ENCODE measurements around the gene ZNF839.
"Not testable (repeated sequence)": the region's sequence is repeated elsewhere in the genome, so short reads cannot be mapped to it uniquely, and the experiment has no call there.

Gene ZNF839

GRCh38 chr14:102319351-102320032, at the start of gene ZNF839:
Gene ZNF839 (plus strand): TSS chr14:102319746. CDS start chr14:102319766, 20 bp downstream.
- peak; percentile 91 for DNase-seq

- DNase-seq = no peak
Measured at GRCh38 chr14:102272392-102272791, 47.2 kb upstream of the ZNF839 start.

- no peak for DNase-seq
Measured at GRCh38 chr14:102275866-102276265, 43.7 kb upstream of the ZNF839 start.

GRCh38 chr14:102277874-102278630, 41.5 kb upstream of the ZNF839 start:
- DNase-seq = peak; percentile 58

- peak; percentile 6 for DNase-seq
Measured at GRCh38 chr14:102278631-102278935, 41.0 kb upstream of the ZNF839 start.

- DNase-seq = no peak
Measured at GRCh38 chr14:102279282-102279681, 40.3 kb upstream of the ZNF839 start.

GRCh38 chr14:102279688-102280348, 39.7 kb upstream of the ZNF839 start:
- no peak for DNase-seq

GRCh38 chr14:102280376-102280962, 39.1 kb upstream of the ZNF839 start:
- DNase-seq = no peak

- no peak for DNase-seq
Measured at GRCh38 chr14:102282751-102283465, 36.6 kb upstream of the ZNF839 start.

- no peak for DNase-seq
Measured at GRCh38 chr14:102283631-102284129, 35.9 kb upstream of the ZNF839 start.

- DNase-seq = no peak
Measured at GRCh38 chr14:102285106-102285505, 34.4 kb upstream of the ZNF839 start.

- DNase-seq = no peak
Measured at GRCh38 chr14:102288139-102288538, 31.4 kb upstream of the ZNF839 start.

GRCh38 chr14:102292441-102292840, 27.1 kb upstream of the ZNF839 start:
- no peak for DNase-seq

GRCh38 chr14:102293781-102294180, 25.8 kb upstream of the ZNF839 start:
- no peak for DNase-seq

GRCh38 chr14:102295270-102295669, 24.3 kb upstream of the ZNF839 start:
- no peak for DNase-seq

- no peak for DNase-seq
Measured at GRCh38 chr14:102297436-102298170, 21.9 kb upstream of the ZNF839 start.

GRCh38 chr14:102298303-102299070, 21.1 kb upstream of the ZNF839 start:
- not testable (repeated sequence) for DNase-seq

- no peak for DNase-seq
Measured at GRCh38 chr14:102303664-102304063, 15.9 kb upstream of the ZNF839 start.

GRCh38 chr14:102304611-102305506, 14.7 kb upstream of the ZNF839 start, which contains the start of gene MOK:
Gene MOK (minus strand): TSS chr14:102305164. CDS start chr14:102304968, 196 bp downstream.
- peak; percentile 94 for DNase-seq

All from NCI-H2171 (cell line).